Subcutaneous adipose tissue (tissue), 4 donors: Measurements from ENCODE around the gene LMNB1. TPM values are rescaled to one million over a fixed set of nuclear protein-coding genes. Genes with fewer than 3 reads are reported as not detected.

Source experiments
- CTCF ChIP-seq: fragments of 450-650 bp; IDR thresholded peaks from one replicate; pipeline ENCODE4 v1.5.1; 2016; ENCODE audit warnings: low read depth, mild to moderate bottlenecking, control low read depth, antibody characterized with exemption, moderate library complexity
- total RNA-seq, 4 donors: library from RNA; depleted of rRNA; stranded (reverse); fragments of >200 nt; gene quantifications; one replicate each; pipeline ENCODE4 v1.1.0, GENCODE V29; 2016

Gene LMNB1
- total RNA-seq, 4 donors from 2014 or later, result 4.1 to 14.4 (median 9.5) TPM

- TF ChIP-seq CTCF, result no peak
These were observed 69.4 kb downstream of the LMNB1 start for GRCh38 chr5:126846344-126846743.

- TF ChIP-seq CTCF, result no peak
These were observed 70.0 kb downstream of the LMNB1 start for GRCh38 chr5:126846744-126847455.

GRCh38 chr5:126847456-126847820 is 70.5 kb downstream of the LMNB1 start:
- TF ChIP-seq CTCF, result no peak

- TF ChIP-seq CTCF, result no peak
These were observed 70.9 kb downstream of the LMNB1 start for GRCh38 chr5:126847826-126848251.

- TF ChIP-seq CTCF, result no peak
These were observed 71.3 kb downstream of the LMNB1 start for GRCh38 chr5:126848253-126848652.

- TF ChIP-seq CTCF, result no peak
These were observed 72.3 kb downstream of the LMNB1 start for GRCh38 chr5:126849101-126849678.

- no peak for TF ChIP-seq CTCF
These were observed 74.6 kb downstream of the LMNB1 start for GRCh38 chr5:126851501-126852011.
